Medulla oblongata (tissue), 1 donor: Measurements from ENCODE around the gene ZSWIM5.
"Not testable (repeated sequence)": the region's sequence is repeated elsewhere in the genome, so short reads cannot be mapped to it uniquely, and the experiment has no call there.

Experiments used
- DNase-seq: peaks from one replicate; pipeline ENCODE4 v3.0.0-alpha.2; 2015; ENCODE audit errors: extremely low spot score

Gene ZSWIM5

DNA sequence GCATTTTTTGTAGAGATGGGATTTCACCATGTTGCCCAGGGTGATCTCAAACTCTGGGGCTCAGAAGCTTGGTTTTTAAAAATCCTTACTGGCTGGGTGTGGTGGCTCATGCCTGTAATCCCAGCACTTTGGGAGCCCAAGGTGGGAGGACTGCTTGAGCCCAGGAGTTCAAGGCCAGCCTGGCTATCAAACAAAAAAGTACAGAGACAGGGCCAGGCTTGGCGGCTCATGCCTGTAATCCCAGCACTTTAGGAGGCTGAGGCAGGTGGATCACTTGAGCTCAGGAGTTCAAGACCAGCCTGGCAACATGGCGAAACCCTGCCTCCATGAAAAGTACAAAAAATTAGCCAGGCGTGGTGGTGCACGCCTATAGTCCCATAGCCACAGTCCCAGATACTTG is 112.0 kb downstream of the ZSWIM5 start:
- DNase-seq: not testable (repeated sequence)

- no peak for DNase-seq
Measured at GRCh38 chr1:45093334-45093733, 113.1 kb downstream of the ZSWIM5 start.

- DNase-seq: no peak
Measured at GRCh38 chr1:45089711-45090110, 116.7 kb downstream of the ZSWIM5 start.

- no peak for DNase-seq
Measured at GRCh38 chr1:45084562-45084961, 121.8 kb downstream of the ZSWIM5 start.

DNA sequence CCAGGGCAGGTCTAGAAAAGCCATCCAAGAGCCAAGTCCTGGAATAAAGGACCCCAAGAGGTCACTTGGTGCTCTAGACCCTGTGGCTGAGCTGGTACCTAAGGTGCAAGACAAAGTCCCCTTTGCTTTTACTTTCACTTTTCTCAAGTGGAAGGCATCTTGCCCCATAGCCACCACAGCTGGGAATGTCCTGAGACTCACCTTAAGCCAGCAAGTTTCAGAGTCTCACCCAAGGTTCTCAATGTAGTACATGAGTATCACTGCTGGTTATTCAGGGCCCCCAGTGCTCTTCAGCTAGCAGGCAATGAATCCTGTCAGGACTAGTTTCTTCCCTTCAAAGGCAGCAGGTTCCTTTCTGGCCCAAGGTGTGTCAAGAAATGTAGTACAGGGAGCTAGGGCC is 126.9 kb downstream of the ZSWIM5 start:
- DNase-seq: no peak

- DNase-seq: not testable (repeated sequence)
Measured at GRCh38 chr1:45076959-45077358, 129.4 kb downstream of the ZSWIM5 start.

DNA sequence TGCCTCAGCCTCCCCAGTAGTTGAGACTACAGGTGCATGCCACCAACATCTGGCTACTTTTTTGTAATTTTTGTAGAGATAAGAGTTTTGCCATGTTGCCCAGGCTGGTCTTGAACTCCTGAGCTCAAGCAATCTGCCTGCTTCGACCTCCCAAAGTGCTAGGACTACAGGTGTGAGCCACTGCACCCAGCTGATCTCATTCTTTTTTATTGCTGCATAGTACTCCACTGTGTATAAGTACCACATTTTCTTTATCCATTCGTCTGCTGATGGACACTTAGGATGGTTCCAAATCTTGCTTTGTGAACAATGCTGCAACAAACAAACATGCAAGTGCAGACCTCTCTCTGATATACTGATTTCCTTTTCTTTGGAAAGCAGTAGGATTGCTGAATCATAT is 134.8 kb downstream of the ZSWIM5 start:
- DNase-seq: no peak

GRCh38 chr1:45067806-45068205 is 138.6 kb downstream of the ZSWIM5 start:
- DNase-seq: no peak

DNA sequence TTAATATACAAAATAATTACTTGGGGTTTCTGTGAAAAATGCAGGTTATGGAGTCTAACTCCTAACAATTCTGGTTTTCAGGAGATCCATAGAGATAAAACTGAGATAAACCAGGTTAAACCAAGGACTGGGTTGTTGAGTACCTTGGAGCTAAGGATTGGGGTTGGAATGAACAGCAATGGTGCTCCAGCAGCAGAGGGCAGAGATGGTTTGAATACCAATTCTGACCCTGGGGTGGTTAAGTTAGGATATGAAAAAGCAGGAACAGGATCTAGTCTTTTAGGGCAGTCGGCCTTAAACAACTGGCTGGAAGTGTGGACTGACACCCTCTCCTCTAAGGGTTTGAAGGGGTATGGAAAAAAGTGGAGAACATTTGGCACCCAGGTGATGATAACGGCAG is 141.3 kb downstream of the ZSWIM5 start:
- no peak for DNase-seq

DNA sequence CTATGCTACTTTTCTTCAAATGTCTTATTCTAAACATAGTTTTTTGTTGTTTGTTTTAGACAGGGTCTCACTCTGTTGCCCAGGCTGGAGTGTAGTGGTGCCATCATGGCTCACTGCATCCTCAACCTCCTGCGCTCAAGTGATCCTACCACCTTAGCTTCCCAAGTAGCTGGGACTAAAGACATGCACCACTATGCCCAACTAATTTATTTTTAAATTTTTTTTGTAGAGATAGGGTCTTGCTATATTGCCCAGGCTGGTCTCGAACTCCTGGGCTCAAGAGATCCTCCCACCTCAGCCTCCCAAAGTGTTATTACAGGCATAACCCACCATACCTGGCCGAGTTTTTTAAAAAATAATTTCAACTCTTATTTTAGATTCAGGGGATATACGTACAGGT is 143.9 kb downstream of the ZSWIM5 start:
- DNase-seq: not testable (repeated sequence)

GRCh38 chr1:45059829-45060228 is 146.6 kb downstream of the ZSWIM5 start:
- DNase-seq: no peak

DNA sequence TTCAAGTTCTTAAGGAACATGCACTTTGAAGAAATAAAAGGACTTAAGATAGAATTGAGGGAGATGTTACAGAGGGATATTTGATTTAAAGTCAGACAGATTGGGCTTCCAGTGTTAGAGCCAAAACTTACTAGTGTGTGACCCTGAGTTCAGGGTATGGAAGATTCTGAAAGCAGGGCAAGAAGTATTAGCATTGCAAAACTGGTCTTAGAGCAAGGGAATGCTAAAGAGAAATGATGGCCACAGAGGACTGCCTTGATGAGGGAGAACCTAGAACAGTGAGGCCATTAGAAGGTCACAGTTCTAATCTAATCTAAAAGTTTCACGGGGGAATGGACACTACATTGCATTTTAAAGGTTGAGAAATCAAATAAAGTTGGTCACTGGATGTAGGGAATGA is 148.9 kb downstream of the ZSWIM5 start:
- DNase-seq: no peak

GRCh38 chr1:45051005-45051772 is 155.2 kb downstream of the ZSWIM5 start:
- no peak for DNase-seq

GRCh38 chr1:45047032-45047431 is 159.4 kb downstream of the ZSWIM5 start:
- DNase-seq: no peak

GRCh38 chr1:45044916-45045315 is 161.5 kb downstream of the ZSWIM5 start:
- no peak for DNase-seq

DNA sequence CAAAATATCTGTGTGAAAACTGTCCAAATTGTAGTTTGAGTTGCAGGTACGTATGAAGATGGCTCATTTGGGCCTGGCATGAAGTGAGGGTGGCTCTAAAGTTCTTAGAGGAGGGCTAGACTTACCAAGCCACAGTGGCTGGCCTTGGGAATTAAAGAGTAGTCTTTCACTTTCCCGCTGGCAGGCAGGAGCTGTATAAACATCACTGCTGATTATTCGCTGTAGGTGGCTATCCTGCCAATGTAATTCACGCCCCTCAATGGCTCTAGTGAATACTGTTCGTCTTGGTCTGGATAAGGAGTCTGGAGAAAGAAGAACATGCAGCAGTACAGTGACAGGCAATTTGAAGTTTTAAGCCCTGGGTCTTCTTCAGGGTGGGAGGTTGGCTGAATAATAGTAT is 163.3 kb downstream of the ZSWIM5 start:
- no peak for DNase-seq

DNA sequence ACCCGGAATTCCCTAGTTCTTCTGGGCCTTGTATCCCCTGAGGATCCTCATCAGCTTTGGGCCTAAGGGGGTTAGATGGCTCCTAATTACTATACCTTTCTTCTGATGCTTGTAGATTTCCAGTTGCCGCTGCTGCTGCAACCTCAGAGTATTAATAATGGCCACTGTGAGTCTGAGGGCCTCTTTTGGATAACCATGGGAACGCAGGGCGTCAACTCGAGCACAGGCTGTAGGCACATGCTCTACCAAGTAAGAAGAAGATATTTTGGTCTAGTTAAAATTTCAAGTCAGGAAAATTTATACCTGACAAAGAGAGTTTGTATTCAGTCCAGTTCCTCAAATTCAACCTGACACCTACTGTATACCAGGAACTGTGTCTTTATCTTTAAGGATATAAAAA is 166.1 kb downstream of the ZSWIM5 start:
- DNase-seq: no peak

DNA sequence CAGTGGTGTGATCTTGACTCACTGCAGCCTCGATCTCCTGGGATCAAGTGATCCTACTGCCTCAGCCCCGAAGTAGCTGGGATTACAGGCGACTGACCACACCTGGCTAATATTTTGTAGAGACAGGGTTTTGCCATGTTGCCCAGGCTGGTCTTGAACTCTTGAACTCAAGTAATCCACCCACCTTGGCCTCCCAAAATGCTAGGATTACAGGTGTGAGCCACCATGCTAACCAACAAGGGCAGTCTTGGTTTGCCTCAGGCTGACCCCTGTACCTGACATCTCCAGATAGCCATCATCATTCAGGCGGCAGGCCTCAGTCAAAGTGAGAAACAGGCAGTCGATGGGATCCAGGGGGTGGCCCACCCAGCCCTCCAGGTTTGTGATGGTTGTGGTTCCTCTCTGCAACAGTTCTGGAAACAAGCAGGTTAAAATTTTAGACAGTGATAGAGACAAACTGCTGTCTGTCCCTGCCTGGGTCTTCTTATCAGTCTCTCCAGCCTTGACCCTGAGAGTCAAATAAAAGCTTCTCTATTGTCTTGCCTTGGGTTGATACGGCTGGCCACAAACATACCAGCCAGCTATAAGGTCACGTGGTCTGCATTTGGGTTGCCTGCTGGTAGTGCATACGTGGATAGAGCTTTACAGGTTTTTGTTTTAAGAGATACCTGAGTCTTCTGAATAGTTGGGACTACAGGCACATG is 167.6 kb downstream of the ZSWIM5 start:
- DNase-seq: no peak

GRCh38 chr1:45038240-45038639 is 168.2 kb downstream of the ZSWIM5 start:
- no peak for DNase-seq

GRCh38 chr1:45037456-45037855 is 168.9 kb downstream of the ZSWIM5 start:
- DNase-seq: no peak

DNA sequence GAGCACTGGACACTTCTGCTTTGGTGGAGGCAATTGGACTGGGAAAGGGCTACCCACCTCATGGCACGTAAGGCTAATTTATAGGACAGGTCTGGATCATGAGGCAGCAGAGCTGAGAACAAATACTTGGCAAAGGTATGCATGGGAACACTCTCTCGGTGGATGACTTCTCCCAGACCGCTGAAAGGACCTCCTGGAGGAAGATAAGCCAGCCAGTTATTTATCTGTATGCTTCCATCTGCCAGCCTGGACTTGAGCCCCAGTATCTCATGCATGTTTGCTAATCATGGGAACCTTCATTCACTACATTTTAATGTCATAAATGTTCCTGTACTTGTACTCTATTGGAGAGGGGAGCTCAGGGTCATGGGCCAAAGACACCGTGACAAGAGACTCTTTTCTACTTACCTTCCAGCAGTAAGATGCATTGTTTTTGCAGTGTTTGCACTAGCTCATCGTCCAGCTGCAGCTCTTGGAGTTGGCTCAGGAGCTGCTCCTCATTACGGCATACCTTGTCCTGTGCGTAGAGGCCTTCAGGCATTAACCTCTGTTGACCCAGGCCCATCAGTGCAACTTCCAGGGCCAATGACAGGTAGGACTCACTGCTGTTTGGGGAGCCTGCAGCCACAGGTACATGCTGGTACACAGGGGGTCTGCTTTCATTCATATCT is 170.6 kb downstream of the ZSWIM5 start:
- DNase-seq: no peak

DNA sequence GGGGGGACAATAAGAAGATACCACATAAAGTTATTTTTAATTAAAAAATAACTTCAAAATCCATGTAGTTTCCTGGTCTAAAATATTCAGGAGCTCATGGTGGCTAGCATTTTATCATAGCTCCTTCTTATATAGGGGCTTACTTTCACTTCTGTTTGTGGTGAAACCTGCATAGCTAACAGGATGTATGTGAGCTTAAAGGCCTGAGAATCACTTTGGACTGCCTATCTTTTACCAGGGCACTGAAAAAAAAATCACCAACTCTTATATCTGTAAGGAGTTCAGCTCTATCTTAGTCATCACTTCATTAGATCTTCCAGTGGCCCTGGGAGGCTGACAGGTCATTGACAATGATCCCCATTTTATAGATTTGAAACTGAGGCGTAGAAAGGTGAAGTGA is 173.0 kb downstream of the ZSWIM5 start:
- no peak for DNase-seq

- no peak for DNase-seq
Measured at GRCh38 chr1:45032837-45033236, 173.6 kb downstream of the ZSWIM5 start.
